Endodermal cell (in vitro differentiated cells): ENCODE data around the gene SLC22A5. TPM values are rescaled to one million over a fixed set of nuclear protein-coding genes. Genes with fewer than 3 reads are reported as not detected.
A peak's percentile ranks its signal among the peaks of the same experiment; 100 is the strongest.

Source experiments
- DNase-seq: peaks from one replicate; pipeline ENCODE4 v3.0.0-alpha.2; 2017
- H3K27ac ChIP-seq: 2 replicates; pipeline ENCODE4 v1.5.1; 2013; ENCODE audit warnings: mild to moderate bottlenecking, low read depth, low read length, moderate library complexity
- H3K27me3 ChIP-seq: 2 replicates; pipeline ENCODE4 v1.6.1; 2013; ENCODE audit warnings: mild to moderate bottlenecking, low read length, moderate library complexity; ENCODE audit not compliant: insufficient read depth, control insufficient read depth, poor library complexity, severe bottlenecking
- H3K36me3 ChIP-seq: 2 replicates; pipeline ENCODE4 v1.7.0; 2013; ENCODE audit warnings: mild to moderate bottlenecking, low read length, moderate library complexity; ENCODE audit not compliant: control insufficient read depth, insufficient read depth
- H3K4me1 ChIP-seq: one replicate; pipeline ENCODE4 v1.7.0; 2013; ENCODE audit warnings: low read length; ENCODE audit not compliant: control insufficient read depth, insufficient read depth
- H3K4me3 ChIP-seq: 2 replicates; pipeline ENCODE4 v1.5.1; 2013; ENCODE audit warnings: mild to moderate bottlenecking, low read length, moderate library complexity
- H3K9ac ChIP-seq: 2 replicates; pipeline ENCODE4 v1.6.1; 2013; ENCODE audit warnings: mild to moderate bottlenecking, low read length, moderate library complexity; ENCODE audit not compliant: poor library complexity, severe bottlenecking; ENCODE audit errors: extremely low read depth
- H3K9me3 ChIP-seq: 2 replicates; pipeline ENCODE4 v1.6.1; 2013; ENCODE audit warnings: mild to moderate bottlenecking, low read length, moderate library complexity; ENCODE audit not compliant: control insufficient read depth
- H3K27ac Mint-ChIP-seq: 2 replicates; pipeline ENCODE4 v1.8.0; 2020; ENCODE audit warnings: mixed read lengths
- H3K27me3 Mint-ChIP-seq: 2 replicates; pipeline ENCODE4 v1.8.0; 2021; ENCODE audit warnings: mild to moderate bottlenecking, mixed read lengths; ENCODE audit not compliant: insufficient read depth
- H3K36me3 Mint-ChIP-seq: 2 replicates; pipeline ENCODE4 v1.8.0; 2020; ENCODE audit warnings: low read depth, mixed read lengths
- H3K4me1 Mint-ChIP-seq: 2 replicates; pipeline ENCODE4 v1.8.0; 2020; ENCODE audit warnings: mixed read lengths
- H3K4me3 Mint-ChIP-seq: 2 replicates; pipeline ENCODE4 v1.8.0; 2020; ENCODE audit warnings: mild to moderate bottlenecking, moderate library complexity, mixed read lengths
- H3K9me3 Mint-ChIP-seq: 2 replicates; pipeline ENCODE4 v1.8.0; 2020; ENCODE audit warnings: mild to moderate bottlenecking, mixed read lengths
- CTCF ChIP-seq: fragments of 200-600 bp; sonication (generic); conservative IDR thresholded peaks from 2 replicates; pipeline ENCODE4 v1.5.0; 2021; ENCODE audit warnings: antibody characterized with exemption, mild to moderate bottlenecking
- WGBS, 2 experiments: methylation state at CpG; one replicate each; pipeline versions ENCODE4 v1.1.5 to v1.1.7; 2013; ENCODE audit warnings: missing lambda C conversion rate in 2 of 2, mixed read lengths in 1 of 2; ENCODE audit not compliant: insufficient coverage in 1 of 2, insufficient read length in 1 of 2; 5-methylcytosine and 5-hydroxymethylcytosine counted together
- total RNA-seq, 2 donors: library from RNA; stranded (reverse); fragmentation: NEBNext Ultra II Directional in 1 of 2; extraction: Animal tissue kit (Norgen Biotek cat#: 25700) in 1 of 2; gene quantifications; 2 replicates in 1 of 2; 3 replicates in 1 of 2; pipeline ENCODE4 v1.2.1, GENCODE V29; 2021

The SLC22A5 gene
- total RNA-seq, 2 donors from 2014 or later: 4.9 to 8.2 TPM

GRCh38 chr5:132389585-132390286 lies 20.2 kb downstream of the SLC22A5 start:
- peak; percentile 65 for DNase-seq
- no peaks in the 10 kb centered on the region for H3K36me3 ChIP-seq
- H3K36me3 Mint-ChIP-seq: no peaks in the 10 kb centered on the region
- no peaks in the 10 kb centered on the region for H3K9me3 ChIP-seq
- H3K27ac ChIP-seq: no peak overlapping the region
- no peaks in the 10 kb centered on the region for H3K9me3 Mint-ChIP-seq
- no peaks in the 10 kb centered on the region for H3K27me3 Mint-ChIP-seq
- no peak overlapping the region for H3K9ac ChIP-seq
- no peak overlapping the region for H3K4me3 Mint-ChIP-seq
- H3K4me1 ChIP-seq: peaks cover 18% of the 10 kb centered on the region
- peak overlapping the region; percentile 60 for H3K27ac Mint-ChIP-seq
- H3K4me3 ChIP-seq: no peak overlapping the region
- no peaks in the 10 kb centered on the region for H3K27me3 ChIP-seq
- peaks cover 20% of the 10 kb centered on the region for H3K4me1 Mint-ChIP-seq
- TF ChIP-seq CTCF: no peak
- 95% methylated on average over 8 to 10 of the region's 10 CpGs for WGBS, 2 experiments

- no peak overlapping the region for H3K9ac ChIP-seq
- WGBS, 2 experiments: 82 to 84% methylated on average over 3 to 5 of the region's 5 CpGs
- H3K27me3 ChIP-seq: no peaks in the 10 kb centered on the region
- no peaks in the 10 kb centered on the region for H3K36me3 Mint-ChIP-seq
- no peak overlapping the region for H3K27ac ChIP-seq
- H3K9me3 ChIP-seq: no peaks in the 10 kb centered on the region
- peaks cover 18% of the 10 kb centered on the region for H3K4me1 ChIP-seq
- H3K4me3 Mint-ChIP-seq: no peak overlapping the region
- H3K4me3 ChIP-seq: no peak overlapping the region
- H3K27me3 Mint-ChIP-seq: no peaks in the 10 kb centered on the region
- no peak overlapping the region for H3K27ac Mint-ChIP-seq
- no peaks in the 10 kb centered on the region for H3K9me3 Mint-ChIP-seq
- TF ChIP-seq CTCF: no peak
- peaks cover 20% of the 10 kb centered on the region for H3K4me1 Mint-ChIP-seq
- DNase-seq: no peak
- no peaks in the 10 kb centered on the region for H3K36me3 ChIP-seq
Measured at GRCh38 chr5:132391247-132391646, 21.7 kb downstream of the SLC22A5 start.

GRCh38 chr5:132391870-132392269 lies 22.4 kb downstream of the SLC22A5 start:
- H3K4me1 Mint-ChIP-seq: peaks cover 18% of the 10 kb centered on the region

More at GRCh38 chr5:132391870-132392269, 22.4 kb downstream of the SLC22A5 start:
- no peak overlapping the region for H3K9ac ChIP-seq
- no peak for TF ChIP-seq CTCF
- peaks cover 18% of the 10 kb centered on the region for H3K4me1 ChIP-seq
- no peaks in the 10 kb centered on the region for H3K9me3 Mint-ChIP-seq
- H3K27me3 ChIP-seq: no peaks in the 10 kb centered on the region
- H3K4me3 Mint-ChIP-seq: no peak overlapping the region
- H3K36me3 ChIP-seq: no peaks in the 10 kb centered on the region
- H3K36me3 Mint-ChIP-seq: no peaks in the 10 kb centered on the region
- no peaks in the 10 kb centered on the region for H3K27me3 Mint-ChIP-seq
- H3K27ac Mint-ChIP-seq: no peak overlapping the region
- no peaks in the 10 kb centered on the region for H3K9me3 ChIP-seq
- no peak for DNase-seq
- no peak overlapping the region for H3K4me3 ChIP-seq
- H3K27ac ChIP-seq: no peak overlapping the region
